T-helper 2 cell treated with Interferon-gamma antibody and Interleukin-4, amounts not matched to agents 5 μg/mL and 100 μg/mL, for 36 hours (primary cell): ENCODE measurements around the gene NUDT13.
"Not testable (repeated sequence)": the region's sequence is repeated elsewhere in the genome, so short reads cannot be mapped to it uniquely, and the experiment has no call there.

Source experiments
- DNase-seq: peaks from one replicate; pipeline ENCODE4 v3.0.0; 2021; ENCODE audit warnings: low spot score
- H3K27ac Mint-ChIP-seq: one replicate; pipeline ENCODE4 v1.8.0; 2021; ENCODE audit warnings: mild to moderate bottlenecking, mixed read lengths
- H3K27me3 Mint-ChIP-seq: one replicate; pipeline ENCODE4 v1.8.0; 2021; ENCODE audit warnings: low read depth, mixed read lengths
- H3K36me3 Mint-ChIP-seq: one replicate; pipeline ENCODE4 v1.8.0; 2021; ENCODE audit warnings: low read depth, mixed read lengths
- H3K4me1 Mint-ChIP-seq: one replicate; pipeline ENCODE4 v1.8.0; 2021; ENCODE audit warnings: low read depth, mixed read lengths
- H3K4me3 Mint-ChIP-seq: one replicate; pipeline ENCODE4 v1.8.0; 2022; ENCODE audit warnings: mild to moderate bottlenecking, moderate library complexity, mixed read lengths
- H3K9me3 Mint-ChIP-seq: one replicate; pipeline ENCODE4 v1.8.0; 2021; ENCODE audit warnings: mixed read lengths

NUDT13 gene

GRCh38 chr10:73119457-73119856 is 9.2 kb downstream of the NUDT13 start:
- no peak for DNase-seq
- Mint-ChIP-seq H3K4me3 (no peak overlapping the region), H3K4me1 (no peaks in the 10 kb centered on the region), H3K9me3 (no peaks in the 10 kb centered on the region), H3K36me3 (peaks cover 10% of the 10 kb centered on the region), H3K27ac (no peak overlapping the region), H3K27me3 (no peaks in the 10 kb centered on the region)

GRCh38 chr10:73119952-73120351 is 9.7 kb downstream of the NUDT13 start:
- Mint-ChIP-seq H3K4me3 (no peak overlapping the region), H3K36me3 (peaks cover 11% of the 10 kb centered on the region), H3K27me3 (no peaks in the 10 kb centered on the region), H3K27ac (no peak overlapping the region), H3K9me3 (no peaks in the 10 kb centered on the region), H3K4me1 (no peaks in the 10 kb centered on the region)
- no peak for DNase-seq

GRCh38 chr10:73126343-73126742 is 16.1 kb downstream of the NUDT13 start:
- H3K27me3 Mint-ChIP-seq = no peaks in the 10 kb centered on the region
- H3K36me3 Mint-ChIP-seq = peaks cover 20% of the 10 kb centered on the region
- H3K9me3 Mint-ChIP-seq = no peaks in the 10 kb centered on the region
- no peaks in the 10 kb centered on the region for H3K4me1 Mint-ChIP-seq
- no peak overlapping the region for H3K4me3 Mint-ChIP-seq
- no peak for DNase-seq
- no peak overlapping the region for H3K27ac Mint-ChIP-seq

- Mint-ChIP-seq H3K4me3 (no peak overlapping the region), H3K36me3 (peaks cover 40% of the 10 kb centered on the region), H3K27ac (no peak overlapping the region), H3K4me1 (no peaks in the 10 kb centered on the region), H3K9me3 (no peaks in the 10 kb centered on the region), H3K27me3 (no peaks in the 10 kb centered on the region)
- DNase-seq = no peak
These were observed 21.0 kb downstream of the NUDT13 start for GRCh38 chr10:73131301-73131700.

- Mint-ChIP-seq H3K4me1 (no peaks in the 10 kb centered on the region), H3K4me3 (no peak overlapping the region), H3K27me3 (no peaks in the 10 kb centered on the region), H3K36me3 (peaks cover 44% of the 10 kb centered on the region), H3K9me3 (no peaks in the 10 kb centered on the region), H3K27ac (no peak overlapping the region)
- DNase-seq = no peak
These were observed 21.8 kb downstream of the NUDT13 start for GRCh38 chr10:73131913-73132686.

GRCh38 chr10:73134727-73135126 is 24.5 kb downstream of the NUDT13 start:
- Mint-ChIP-seq H3K4me3 (no peak overlapping the region), H3K9me3 (no peaks in the 10 kb centered on the region), H3K4me1 (no peaks in the 10 kb centered on the region), H3K27ac (no peak overlapping the region), H3K36me3 (peaks cover 54% of the 10 kb centered on the region), H3K27me3 (no peaks in the 10 kb centered on the region)
- no peak for DNase-seq

- no peaks in the 10 kb centered on the region for H3K27me3 Mint-ChIP-seq
- H3K9me3 Mint-ChIP-seq = no peaks in the 10 kb centered on the region
- no peak for DNase-seq
- peaks cover 47% of the 10 kb centered on the region for H3K36me3 Mint-ChIP-seq
- no peak overlapping the region for H3K4me3 Mint-ChIP-seq
- H3K27ac Mint-ChIP-seq = no peak overlapping the region
- H3K4me1 Mint-ChIP-seq = no peaks in the 10 kb centered on the region
These were observed 26.4 kb downstream of the NUDT13 start for GRCh38 chr10:73136627-73137026.

GRCh38 chr10:73139251-73139650 is 29.0 kb downstream of the NUDT13 start:
- DNase-seq = no peak
- Mint-ChIP-seq H3K36me3 (peaks cover 44% of the 10 kb centered on the region), H3K4me1 (no peaks in the 10 kb centered on the region)

GRCh38 chr10:73141603-73142002 is 31.3 kb downstream of the NUDT13 start:
- no peaks in the 10 kb centered on the region for H3K27me3 Mint-ChIP-seq
- no peak overlapping the region for H3K27ac Mint-ChIP-seq
- H3K4me3 Mint-ChIP-seq = no peak overlapping the region
- DNase-seq = no peak
- H3K9me3 Mint-ChIP-seq = no peaks in the 10 kb centered on the region
- no peaks in the 10 kb centered on the region for H3K4me1 Mint-ChIP-seq
- H3K36me3 Mint-ChIP-seq = peaks cover 42% of the 10 kb centered on the region

More at GRCh38 chr10:73139251-73139650, 29.0 kb downstream of the NUDT13 start:
- no peak overlapping the region for H3K27ac Mint-ChIP-seq
- no peaks in the 10 kb centered on the region for H3K9me3 Mint-ChIP-seq
- no peak overlapping the region for H3K4me3 Mint-ChIP-seq
- no peaks in the 10 kb centered on the region for H3K27me3 Mint-ChIP-seq

GRCh38 chr10:73150633-73151413 is 40.6 kb downstream of the NUDT13 start:
- H3K4me3 Mint-ChIP-seq, H3K27ac Mint-ChIP-seq, H3K27me3 Mint-ChIP-seq, DNase-seq, H3K9me3 Mint-ChIP-seq, H3K4me1 Mint-ChIP-seq: not testable (repeated sequence)
- H3K36me3 Mint-ChIP-seq = peaks cover 54% of the 10 kb centered on the region

- no peak overlapping the region for H3K27ac Mint-ChIP-seq
- H3K4me1 Mint-ChIP-seq = no peaks in the 10 kb centered on the region
- peaks cover 3% of the 10 kb centered on the region for H3K9me3 Mint-ChIP-seq
- no peaks in the 10 kb centered on the region for H3K27me3 Mint-ChIP-seq
- H3K36me3 Mint-ChIP-seq = peaks cover 58% of the 10 kb centered on the region
- no peak overlapping the region for H3K4me3 Mint-ChIP-seq
- DNase-seq = no peak
These were observed 41.8 kb downstream of the NUDT13 start for GRCh38 chr10:73152009-73152408.

GRCh38 chr10:73156054-73156453 is 45.8 kb downstream of the NUDT13 start:
- peaks cover 50% of the 10 kb centered on the region for H3K36me3 Mint-ChIP-seq
- DNase-seq = no peak
- no peak overlapping the region for H3K4me3 Mint-ChIP-seq
- H3K27ac Mint-ChIP-seq = no peak overlapping the region
- peaks cover 3% of the 10 kb centered on the region for H3K9me3 Mint-ChIP-seq
- H3K4me1 Mint-ChIP-seq = peaks cover 9% of the 10 kb centered on the region
- H3K27me3 Mint-ChIP-seq = no peaks in the 10 kb centered on the region

- Mint-ChIP-seq H3K36me3 (peaks cover 48% of the 10 kb centered on the region), H3K27me3 (no peaks in the 10 kb centered on the region), H3K27ac (no peak overlapping the region), H3K4me3 (no peak overlapping the region), H3K4me1 (peaks cover 28% of the 10 kb centered on the region), H3K9me3 (no peaks in the 10 kb centered on the region)
- DNase-seq = peak; percentile 25
These were observed 48.9 kb downstream of the NUDT13 start for GRCh38 chr10:73159038-73159648.

GRCh38 chr10:73161079-73161478 is 50.8 kb downstream of the NUDT13 start:
- no peak for DNase-seq
- Mint-ChIP-seq H3K4me3 (no peak overlapping the region), H3K27ac (no peak overlapping the region), H3K36me3 (peaks cover 41% of the 10 kb centered on the region), H3K9me3 (no peaks in the 10 kb centered on the region), H3K4me1 (peaks cover 34% of the 10 kb centered on the region), H3K27me3 (no peaks in the 10 kb centered on the region)
